ENCODE results near the gene ZBTB3. TPM values are rescaled to one million over a fixed set of nuclear protein-coding genes. Genes with fewer than 3 reads are reported as not detected.

The ZBTB3 gene
- total RNA-seq, 1 donor from 2014 or later, result 11.2 TPM

DNA sequence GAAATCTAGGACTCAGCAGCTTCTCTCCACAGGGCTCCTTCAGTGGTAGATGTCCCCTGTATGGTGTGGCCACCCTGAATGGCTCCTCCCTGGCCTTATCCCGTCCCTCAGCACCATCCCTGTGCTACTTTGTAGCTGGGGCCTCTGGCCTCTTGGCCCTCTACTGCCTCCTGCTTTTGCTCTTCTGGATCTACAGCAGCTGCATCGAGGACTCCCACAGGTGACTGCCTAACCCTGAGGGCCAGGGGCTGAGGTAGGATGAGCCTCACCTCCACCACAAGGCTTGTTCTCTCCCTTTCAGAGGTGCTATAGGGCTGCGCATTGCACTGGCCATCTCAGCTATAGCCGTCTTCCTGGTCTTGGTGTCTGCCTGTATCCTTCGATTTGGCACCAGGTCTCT, 35.0 kb upstream of the ZBTB3 start:
- Mint-ChIP-seq H3K36me3 (ENCODE audit: low read depth, unreplicated experiment) (peaks cover 8% of the 10 kb centered on the region), H3K27me3 (ENCODE audit: low read depth, unreplicated experiment) (no peaks in the 10 kb centered on the region), H3K4me3 (ENCODE audit: unreplicated experiment) (peak overlapping the region; percentile 93), H3K9me3 (ENCODE audit: unreplicated experiment) (no peaks in the 10 kb centered on the region), H3K4me1 (ENCODE audit: low read depth, unreplicated experiment) (peaks cover 19% of the 10 kb centered on the region), H3K27ac (ENCODE audit: unreplicated experiment) (no peak overlapping the region)
- Histone ChIP-seq H3K36me3 (ENCODE audit: insufficient read depth, low read length) (peaks cover 15% of the 10 kb centered on the region), H3K27ac (ENCODE audit: low read depth, low read length) (peak overlapping the region; percentile 16), H3K9ac (ENCODE audit: low read length) (no peak overlapping the region), H3K4me1 (ENCODE audit: insufficient read depth, low read length) (peaks cover 29% of the 10 kb centered on the region), H3K27me3 (ENCODE audit: insufficient read depth, low read length) (no peaks in the 10 kb centered on the region), H3K4me3 (ENCODE audit: insufficient read depth, low read depth, low read length) (no peak overlapping the region), H3K4me2 (ENCODE audit: low read length) (peak overlapping the region; percentile 87), H3K79me2 (ENCODE audit: insufficient read depth, low read length) (peaks cover 50% of the 10 kb centered on the region), H4K20me1 (ENCODE audit: insufficient read depth, low read length) (peaks cover 45% of the 10 kb centered on the region), H3K9me3 (ENCODE audit: insufficient read depth, low read depth, low read length) (no peaks in the 10 kb centered on the region), H2AFZ (ENCODE audit: low read depth, low read length) (no peak overlapping the region)
- FAIRE-seq (no peak), DNase-seq (ENCODE audit: low read depth) (no peak)
- TF ChIP-seq, protein P1, sequence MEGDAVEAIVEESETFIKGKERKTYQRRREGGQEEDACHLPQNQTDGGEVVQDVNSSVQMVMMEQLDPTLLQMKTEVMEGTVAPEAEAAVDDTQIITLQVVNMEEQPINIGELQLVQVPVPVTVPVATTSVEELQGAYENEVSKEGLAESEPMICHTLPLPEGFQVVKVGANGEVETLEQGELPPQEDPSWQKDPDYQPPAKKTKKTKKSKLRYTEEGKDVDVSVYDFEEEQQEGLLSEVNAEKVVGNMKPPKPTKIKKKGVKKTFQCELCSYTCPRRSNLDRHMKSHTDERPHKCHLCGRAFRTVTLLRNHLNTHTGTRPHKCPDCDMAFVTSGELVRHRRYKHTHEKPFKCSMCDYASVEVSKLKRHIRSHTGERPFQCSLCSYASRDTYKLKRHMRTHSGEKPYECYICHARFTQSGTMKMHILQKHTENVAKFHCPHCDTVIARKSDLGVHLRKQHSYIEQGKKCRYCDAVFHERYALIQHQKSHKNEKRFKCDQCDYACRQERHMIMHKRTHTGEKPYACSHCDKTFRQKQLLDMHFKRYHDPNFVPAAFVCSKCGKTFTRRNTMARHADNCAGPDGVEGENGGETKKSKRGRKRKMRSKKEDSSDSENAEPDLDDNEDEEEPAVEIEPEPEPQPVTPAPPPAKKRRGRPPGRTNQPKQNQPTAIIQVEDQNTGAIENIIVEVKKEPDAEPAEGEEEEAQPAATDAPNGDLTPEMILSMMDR (IDR thresholded peaks at IDR 0.05; ENCODE audit: insufficient read depth, low read depth, low read length), result no peak
- no peak for TF ChIP-seq EZH2 (IDR thresholded peaks at IDR 0.05; ENCODE audit: insufficient read depth, low read length)

DNA sequence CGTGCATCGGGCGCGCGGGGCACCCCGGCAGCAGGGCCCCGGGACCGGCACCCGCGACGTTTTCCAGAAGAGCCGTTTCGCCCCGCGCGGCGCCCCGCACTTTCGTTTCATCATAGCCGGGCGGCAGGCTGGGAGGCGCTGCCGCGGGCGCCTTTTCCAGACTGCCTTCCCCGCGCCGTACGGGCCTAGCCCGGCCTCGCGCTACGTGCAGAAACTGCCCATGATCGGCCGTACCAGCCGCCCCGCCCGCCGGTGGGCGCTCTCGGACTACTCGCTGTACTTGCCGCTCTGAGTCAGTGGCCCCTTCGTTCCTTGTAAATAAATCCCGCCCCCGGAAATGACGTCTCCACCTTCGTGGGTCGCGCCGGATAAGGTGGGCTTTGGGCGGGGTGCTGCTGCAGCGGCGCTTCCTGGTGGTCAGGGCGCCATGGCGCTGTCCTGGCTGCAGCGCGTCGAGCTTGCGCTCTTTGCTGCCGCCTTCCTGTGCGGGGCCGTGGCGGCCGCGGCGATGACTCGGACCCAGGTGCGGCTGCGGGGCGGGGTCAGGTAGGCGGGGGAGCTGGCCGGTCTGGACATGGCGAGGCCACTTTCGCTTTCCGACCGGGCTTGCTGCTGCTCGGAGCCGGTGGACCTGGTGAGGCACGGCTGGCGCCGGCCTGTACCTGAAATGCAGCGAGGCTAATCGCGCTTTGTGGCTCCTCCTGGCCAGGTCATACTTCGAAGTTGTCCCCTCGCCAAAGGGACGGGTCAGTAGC, 33.2 kb upstream of the ZBTB3 start, which contains the start of gene TMEM179B:
TSS of gene TMEM179B (plus strand) at position 398 of the 755 bp plus-strand sequence. CDS start at position 428, 30 bp downstream.
- TF ChIP-seq, protein P1 (IDR thresholded peaks at IDR 0.05; ENCODE audit: insufficient read depth, low read depth, low read length), result peak; percentile 43
- TF ChIP-seq EZH2 (IDR thresholded peaks at IDR 0.05; ENCODE audit: insufficient read depth, low read length), result no peak
- Mint-ChIP-seq H3K27me3 (ENCODE audit: low read depth, unreplicated experiment) (no peaks in the 10 kb centered on the region), H3K36me3 (ENCODE audit: low read depth, unreplicated experiment) (peaks cover 9% of the 10 kb centered on the region), H3K4me1 (ENCODE audit: low read depth, unreplicated experiment) (peaks cover 14% of the 10 kb centered on the region), H3K4me3 (ENCODE audit: unreplicated experiment) (peak within 1 kb of the TSS; percentile 93), H3K27ac (ENCODE audit: unreplicated experiment) (peak within 1 kb of the TSS; percentile 84), H3K9me3 (ENCODE audit: unreplicated experiment) (no peaks in the 10 kb centered on the region)
- peaks cover 5% of the 10 kb centered on the region for H3K36me3 ChIP-seq (ENCODE audit: insufficient read depth, low read length)
- H3K9ac ChIP-seq (ENCODE audit: low read length), result peak within 1 kb of the TSS; percentile 94
- H3K9me3 ChIP-seq (ENCODE audit: insufficient read depth, low read depth, low read length), result no peaks in the 10 kb centered on the region
- peaks cover 50% of the 10 kb centered on the region for H3K79me2 ChIP-seq (ENCODE audit: insufficient read depth, low read length)
- DNase-seq (ENCODE audit: low read depth) (peak; percentile 95), FAIRE-seq (no peak)
- peak within 1 kb of the TSS; percentile 76 for H2AFZ ChIP-seq (ENCODE audit: low read depth, low read length)
- peaks cover 27% of the 10 kb centered on the region for H3K4me1 ChIP-seq (ENCODE audit: insufficient read depth, low read length)
- peak within 1 kb of the TSS; percentile 95 for H3K4me3 ChIP-seq (ENCODE audit: insufficient read depth, low read depth, low read length)
- peak within 1 kb of the TSS; percentile 87 for H3K4me2 ChIP-seq (ENCODE audit: low read length)
- no peaks in the 10 kb centered on the region for H3K27me3 ChIP-seq (ENCODE audit: insufficient read depth, low read length)
- H3K27ac ChIP-seq (ENCODE audit: low read depth, low read length), result peak within 1 kb of the TSS; percentile 90
- peaks cover 39% of the 10 kb centered on the region for H4K20me1 ChIP-seq (ENCODE audit: insufficient read depth, low read length)
